ENCODE measurements around the gene TAF13.

DNA sequence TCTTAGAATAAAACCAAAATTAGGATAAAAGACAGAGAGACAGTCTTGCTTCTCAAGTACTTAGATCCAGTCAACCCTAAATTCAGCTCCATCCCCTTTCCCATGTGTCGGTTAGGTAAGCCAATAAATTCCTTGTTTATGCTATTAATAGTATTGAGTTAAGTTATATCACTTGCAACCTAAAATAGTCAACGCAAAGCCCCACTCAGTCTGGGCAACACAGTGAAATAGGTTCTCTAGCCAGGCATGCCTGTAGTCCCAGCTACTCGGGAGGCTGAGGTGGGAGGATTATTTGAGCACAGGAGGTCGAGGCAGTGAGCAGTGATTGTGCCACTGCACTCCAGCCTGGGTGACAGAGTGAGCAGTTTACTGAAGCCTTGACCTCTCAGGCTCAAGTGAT, 14.6 kb downstream of the TAF13 start:
- no peak for TF ChIP-seq EZH2 (IDR thresholded peaks at IDR 0.05; ENCODE audit: insufficient read depth, poor library complexity, severe bottlenecking)
- no peak for TF ChIP-seq EZH2phosphoT487 (IDR thresholded peaks at IDR 0.05; ENCODE audit: insufficient read depth, low read depth)
